H1 (cell line): ENCODE results near the gene BCAM. TPM values are rescaled to one million over a fixed set of nuclear protein-coding genes. Genes with fewer than 3 reads are reported as not detected.

ENCODE experiments used
- GABPA ChIP-seq: IDR thresholded peaks from 2 replicates; pipeline ENCODE4 v1.6.1; 2011; ENCODE audit warnings: mild to moderate bottlenecking, low read length, moderate library complexity, borderline replicate concordance; ENCODE audit not compliant: insufficient read depth
- polyA plus RNA-seq, 7 experiments: library from polyadenylated mRNA; depleted of rRNA in 3 of 7; stranded (reverse) in 5 of 7; unstranded in 2 of 7; fragments of >200 nt in 5 of 7; fragments of 200-250 nt in 2 of 7; gene quantifications; 1 replicate in 5 of 7; 2 replicates in 1 of 7; 4 replicates in 1 of 7; pipeline versions ENCODE4 v1.2.1 to v1.2.3, GENCODE V29; 2011 to 2013; ENCODE audit warnings: missing spikeins in 2 of 7, mixed read lengths in 2 of 7
- total RNA-seq: library from RNA; stranded (reverse); fragmentation: NEBNext Ultra II Directional; extraction: Animal tissue kit (Norgen Biotek cat#: 25700); gene quantifications from 2 replicates; pipeline ENCODE4 v1.2.1, GENCODE V29; 2021
- TF ChIP-seq, protein P1 (sequence below): IDR thresholded peaks from 2 replicates; pipeline ENCODE4 v1.6.1; 2011; ENCODE audit warnings: low read length, improper control_type of control experiment

BCAM gene
- total and polyA plus RNA-seq, 2 of the 8 experiments (the other 6 are each of a cell fraction or from before 2014, with no cell fraction given), result 32.5 to 81.4 TPM

DNA sequence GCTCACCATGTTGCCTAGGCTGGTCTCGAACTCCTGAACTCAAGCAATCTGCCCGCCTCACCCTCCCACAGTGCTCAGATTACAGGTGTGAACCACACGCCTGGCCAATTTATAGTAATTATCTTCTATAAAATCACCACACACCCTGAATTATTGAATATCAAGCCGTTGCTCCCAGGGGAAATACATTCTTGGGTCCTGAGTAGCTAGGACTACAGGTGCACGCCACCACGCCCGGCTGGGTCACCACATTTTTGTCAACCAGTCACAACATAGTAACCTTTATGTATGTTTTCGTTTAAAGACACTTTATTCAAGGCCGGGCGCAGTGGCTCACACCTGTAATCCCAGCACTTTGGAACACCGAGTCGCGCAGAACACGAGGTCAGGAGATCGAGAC, 22.9 kb upstream of the BCAM start (continued):
- TF ChIP-seq, protein P1, sequence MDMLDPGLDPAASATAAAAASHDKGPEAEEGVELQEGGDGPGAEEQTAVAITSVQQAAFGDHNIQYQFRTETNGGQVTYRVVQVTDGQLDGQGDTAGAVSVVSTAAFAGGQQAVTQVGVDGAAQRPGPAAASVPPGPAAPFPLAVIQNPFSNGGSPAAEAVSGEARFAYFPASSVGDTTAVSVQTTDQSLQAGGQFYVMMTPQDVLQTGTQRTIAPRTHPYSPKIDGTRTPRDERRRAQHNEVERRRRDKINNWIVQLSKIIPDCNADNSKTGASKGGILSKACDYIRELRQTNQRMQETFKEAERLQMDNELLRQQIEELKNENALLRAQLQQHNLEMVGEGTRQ, result no peak
- no peak for TF ChIP-seq GABPA
